Stimulated activated CD4-positive, alpha-beta T cell treated with anti-CD3 and anti-CD28 coated beads, Interleukin-15, amount 100 ng/mL, for 48 hours (primary cell): ENCODE measurements around the gene ASB18.
"Not testable (repeated sequence)": the region's sequence is repeated elsewhere in the genome, so short reads cannot be mapped to it uniquely, and the experiment has no call there.

Source experiments
- DNase-seq, 2 donors: peaks; one replicate each; pipeline ENCODE4 v3.0.0-alpha.2; 2020; ENCODE audit warnings: low read depth in 2 of 2

The ASB18 gene

DNA sequence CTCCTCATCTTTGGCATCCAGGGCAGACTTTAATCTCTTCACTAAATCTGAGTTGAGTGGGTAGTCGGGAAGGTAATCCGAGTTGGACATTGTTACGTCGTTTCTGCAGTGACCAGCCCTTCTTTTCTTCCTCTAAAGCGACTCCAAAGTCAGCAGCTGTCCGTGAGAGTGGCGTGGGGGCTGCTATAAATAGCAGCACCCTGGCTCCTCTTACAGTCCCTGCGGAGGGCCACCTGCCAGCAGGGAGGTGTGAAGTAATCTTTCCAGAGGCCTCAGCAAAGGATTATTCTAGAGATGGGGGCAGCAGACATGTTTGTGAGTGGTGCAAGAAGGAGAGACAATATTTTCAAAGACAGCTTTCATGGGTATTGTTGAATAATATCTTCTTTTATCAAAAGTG is at the start of gene ASB18:
ASB18 (minus strand) TSS at position 151 of the 400 bp plus-strand sequence; CDS start at position 90, 61 bp downstream.
- DNase-seq: no peak

DNA sequence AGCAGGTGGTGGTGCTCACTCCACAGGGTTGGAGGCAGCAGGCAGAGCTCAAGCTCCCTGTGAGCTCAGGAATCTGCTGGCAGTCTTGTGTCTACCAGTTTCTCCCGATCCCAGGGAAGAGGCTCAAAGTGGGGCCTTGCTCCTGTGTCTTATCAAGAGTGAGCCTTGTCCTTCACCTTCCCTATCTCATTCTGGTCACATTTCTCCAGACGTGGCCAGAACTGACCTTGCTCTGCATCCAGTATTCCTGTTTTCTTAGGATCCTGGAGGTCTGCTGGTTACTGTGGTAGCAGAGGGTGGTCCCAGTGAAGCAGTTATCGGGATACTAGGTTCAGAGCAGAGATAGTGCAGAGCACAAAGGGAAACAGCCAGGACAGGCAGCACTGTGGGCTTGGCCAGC is 47.1 kb upstream of the ASB18 start:
- DNase-seq: no peak

GRCh38 chr2:236309669-236310029 is 45.4 kb upstream of the ASB18 start:
- DNase-seq: no peak

- DNase-seq: no peak
Observed at GRCh38 chr2:236308855-236309668, 44.9 kb upstream of the ASB18 start.

DNA sequence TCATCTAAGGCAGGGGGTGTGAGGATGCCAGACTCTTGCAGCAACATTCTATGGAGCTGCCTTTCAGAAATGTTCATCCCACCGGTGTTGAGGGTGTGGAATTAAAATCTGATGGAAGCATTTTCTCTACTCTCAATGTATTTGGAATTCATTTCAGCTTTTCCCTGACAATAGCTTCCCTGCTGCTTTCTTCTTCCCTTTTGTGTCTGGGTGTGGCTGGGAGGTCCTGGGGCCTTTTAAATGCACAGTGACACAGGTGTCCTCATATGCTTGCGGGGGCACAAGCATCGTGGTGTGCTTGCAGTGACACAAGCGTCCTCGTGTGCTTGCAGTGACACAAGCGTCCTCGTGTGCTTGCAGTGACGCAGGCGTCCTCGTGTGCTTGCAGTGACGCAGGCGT is 43.4 kb upstream of the ASB18 start:
- no peak for DNase-seq

DNA sequence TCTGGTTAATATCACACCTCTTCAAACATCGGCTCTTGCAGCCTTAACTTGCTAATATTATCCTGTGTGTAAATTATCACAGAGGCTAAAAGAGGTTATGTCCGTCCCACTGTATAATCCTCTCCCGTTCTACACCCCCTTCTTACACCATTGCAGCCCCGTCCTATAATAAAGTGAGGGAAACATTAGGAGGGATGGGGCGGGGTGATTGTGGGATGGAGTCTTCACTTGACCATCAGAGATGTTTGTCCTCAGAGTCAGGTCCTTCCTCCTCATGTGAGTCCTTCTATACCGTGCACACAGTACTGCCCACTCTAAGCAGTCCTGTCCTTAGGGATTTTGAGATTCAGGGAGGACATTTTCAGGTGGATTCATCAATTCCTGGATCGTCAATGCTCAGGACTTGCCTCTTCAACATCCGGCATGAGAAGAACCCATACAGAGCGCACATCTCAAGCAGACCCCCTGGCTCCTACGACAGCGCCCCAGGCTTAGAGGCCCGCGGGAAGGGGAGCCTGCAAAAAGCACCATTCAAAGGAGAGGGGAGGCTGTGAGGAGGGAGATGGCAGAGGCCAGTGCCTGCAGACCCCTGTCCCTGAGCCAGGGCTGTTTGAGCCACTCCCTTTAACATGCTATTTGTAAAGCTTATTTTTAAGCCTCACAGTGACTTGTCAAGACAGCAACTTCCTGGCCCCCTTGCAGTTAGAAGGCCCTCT is 42.8 kb upstream of the ASB18 start:
- DNase-seq: no peak

DNA sequence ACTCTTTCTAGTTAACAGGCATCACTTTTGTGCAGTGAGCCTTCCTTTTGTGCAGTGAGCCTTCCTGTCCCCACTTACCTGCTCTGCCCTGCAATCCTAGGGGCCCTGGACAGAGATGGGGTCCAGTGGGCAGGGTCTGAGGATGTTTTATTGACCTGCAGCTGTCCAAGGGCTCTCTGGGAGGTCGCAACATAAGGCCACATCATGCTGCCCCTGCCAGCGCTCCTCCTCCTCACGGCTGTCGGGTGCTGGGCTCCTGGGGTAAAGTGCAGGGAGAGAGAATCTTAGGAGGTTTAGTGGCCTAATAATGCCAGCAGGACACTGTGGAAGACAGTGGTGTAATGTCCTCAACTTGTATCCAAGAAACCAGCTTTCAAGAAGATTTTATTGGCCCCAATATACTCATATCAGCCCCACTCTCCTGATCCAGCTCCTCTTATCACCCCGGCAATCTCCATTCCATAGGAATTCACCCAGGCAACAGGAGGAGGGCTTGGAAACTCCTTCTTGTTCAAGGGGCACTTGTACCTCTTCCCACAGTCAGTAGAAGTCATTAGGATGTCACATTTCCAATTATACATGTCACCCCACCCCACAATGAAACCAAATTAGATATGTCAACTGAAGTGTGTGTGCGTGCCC is 41.9 kb upstream of the ASB18 start:
- no peak for DNase-seq

DNA sequence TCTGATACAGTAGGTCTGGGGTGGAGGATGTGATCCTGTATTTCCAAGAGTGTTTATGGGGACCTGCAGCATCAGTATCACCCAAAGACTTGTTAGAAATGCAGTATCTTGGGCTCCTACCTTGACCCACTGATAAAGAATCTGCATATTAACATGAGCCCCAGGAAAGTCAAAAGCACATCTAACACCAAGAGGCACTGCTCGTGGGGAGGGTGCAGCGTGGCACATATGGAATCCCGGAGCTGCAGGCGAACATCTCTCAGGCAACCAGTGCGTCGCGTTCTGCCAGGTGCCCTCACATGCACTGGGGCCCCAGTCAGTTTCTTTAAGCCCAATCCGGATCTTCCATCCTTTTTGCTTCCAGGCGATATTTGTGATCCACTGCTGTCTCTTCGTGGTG is 41.3 kb upstream of the ASB18 start:
- no peak for DNase-seq

- DNase-seq: no peak
Observed at GRCh38 chr2:236303935-236304334, 39.7 kb upstream of the ASB18 start.

DNA sequence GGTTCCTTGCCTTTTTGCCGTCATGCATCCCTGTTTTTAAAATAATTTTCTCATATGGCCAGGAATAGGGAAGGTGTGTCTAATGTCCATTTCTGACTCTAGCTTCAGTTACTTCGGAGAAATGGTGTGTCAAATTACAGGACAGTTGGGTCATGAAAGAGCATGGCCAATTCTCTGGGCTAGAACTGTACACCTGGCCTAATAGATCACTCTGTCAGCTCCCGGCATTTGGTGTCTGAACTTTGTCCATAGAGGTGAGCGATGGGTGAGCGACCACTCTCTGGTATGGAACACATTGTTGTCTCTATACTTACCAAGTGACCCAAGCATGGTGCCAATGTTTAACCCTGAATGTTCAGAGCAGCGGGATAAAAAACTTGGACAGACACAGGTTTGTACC is 38.3 kb upstream of the ASB18 start:
- DNase-seq: no peak

- DNase-seq: no peak
Observed at GRCh38 chr2:236298924-236299475, 34.8 kb upstream of the ASB18 start.

DNA sequence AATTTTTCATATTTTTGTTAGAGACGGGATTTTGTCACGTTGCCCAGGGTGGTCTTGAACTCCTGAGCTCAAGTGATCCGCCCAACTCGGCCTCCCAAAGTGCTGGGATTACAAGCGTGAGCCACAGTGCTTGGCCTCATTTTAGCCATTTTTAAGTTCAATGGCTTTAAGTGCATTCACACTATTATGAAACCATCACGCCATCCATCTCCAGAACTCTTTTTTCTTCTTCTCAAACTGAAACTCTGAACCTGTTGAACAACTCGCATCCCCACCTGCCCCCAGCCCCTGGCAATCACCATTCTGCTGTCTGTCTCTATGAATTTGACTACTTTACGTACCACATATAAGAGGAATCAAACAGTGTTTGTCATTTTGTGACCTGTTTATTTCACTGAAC is 31.3 kb upstream of the ASB18 start:
- DNase-seq: no peak

- no peak for DNase-seq
Observed at GRCh38 chr2:236294647-236295046, 30.4 kb upstream of the ASB18 start.

DNA sequence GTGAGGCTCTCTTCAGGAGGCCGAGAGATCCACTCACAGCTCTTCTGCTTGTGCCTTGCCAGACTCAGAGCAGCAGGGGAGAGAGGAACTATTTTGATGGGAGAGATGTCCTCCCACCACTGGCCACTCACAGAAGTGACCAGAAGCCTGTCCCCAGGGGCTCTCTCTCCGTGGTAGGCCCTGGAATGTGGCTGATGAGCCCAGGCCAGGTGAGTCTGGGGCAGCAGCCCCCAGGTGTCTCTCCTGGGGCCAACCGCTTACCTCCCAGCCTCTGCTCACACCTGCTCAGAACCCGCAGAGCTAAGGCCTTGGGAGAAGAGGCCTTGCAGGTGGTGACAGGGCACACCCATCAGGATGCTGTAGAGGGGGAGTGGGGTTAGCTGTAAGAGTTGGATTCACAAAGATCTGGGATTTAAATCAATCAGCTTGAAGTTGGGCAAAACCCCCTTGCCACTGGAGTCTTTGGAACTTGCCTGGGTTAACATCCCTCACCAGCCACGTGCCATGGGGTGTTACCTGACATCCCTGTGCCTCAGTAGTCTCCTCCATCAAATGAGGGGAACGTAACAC is 29.1 kb upstream of the ASB18 start:
- DNase-seq: no peak

DNA sequence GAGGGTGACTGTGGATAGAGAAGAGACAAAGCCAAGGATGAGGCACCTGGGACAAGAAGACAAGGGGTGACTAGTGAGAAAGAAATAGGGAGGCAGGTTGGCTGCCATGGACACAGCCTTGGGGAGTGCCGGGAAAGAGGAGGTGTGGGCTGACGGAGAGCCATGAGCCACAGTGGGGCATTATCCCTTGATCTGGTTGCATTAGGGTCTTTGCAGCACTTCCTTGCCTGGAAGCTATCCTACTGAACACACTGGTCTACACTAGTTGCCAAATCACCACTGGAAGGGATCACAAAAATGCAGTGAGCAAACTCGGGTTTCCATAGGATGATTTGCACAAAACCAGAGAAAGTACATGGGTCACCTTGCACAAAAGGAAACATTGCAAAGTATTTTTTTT is 27.7 kb upstream of the ASB18 start:
- DNase-seq: no peak

DNA sequence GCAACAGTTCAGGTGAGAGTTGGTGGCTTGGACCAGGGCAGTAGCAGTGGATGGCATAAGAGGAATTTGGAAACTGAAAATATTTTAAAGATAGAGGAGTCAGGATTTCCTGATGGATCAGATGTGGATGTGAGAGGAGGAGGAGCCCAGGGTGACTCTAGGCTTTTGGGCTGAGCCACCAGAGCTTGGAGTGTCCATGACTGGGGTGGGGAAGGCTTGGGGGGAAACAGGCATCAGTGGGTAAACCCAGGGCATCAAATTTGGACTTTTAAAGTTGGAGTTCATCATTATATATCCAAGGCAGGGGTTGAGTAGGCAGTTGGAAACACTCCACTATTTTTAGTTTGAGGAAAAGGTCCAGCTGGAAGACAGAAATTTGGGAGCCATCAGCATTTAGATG is 27.3 kb upstream of the ASB18 start:
- DNase-seq: no peak

GRCh38 chr2:236290742-236291425 is 26.7 kb upstream of the ASB18 start:
- no peak for DNase-seq

- no peak for DNase-seq
Observed at GRCh38 chr2:236289766-236290462, 25.7 kb upstream of the ASB18 start.

DNA sequence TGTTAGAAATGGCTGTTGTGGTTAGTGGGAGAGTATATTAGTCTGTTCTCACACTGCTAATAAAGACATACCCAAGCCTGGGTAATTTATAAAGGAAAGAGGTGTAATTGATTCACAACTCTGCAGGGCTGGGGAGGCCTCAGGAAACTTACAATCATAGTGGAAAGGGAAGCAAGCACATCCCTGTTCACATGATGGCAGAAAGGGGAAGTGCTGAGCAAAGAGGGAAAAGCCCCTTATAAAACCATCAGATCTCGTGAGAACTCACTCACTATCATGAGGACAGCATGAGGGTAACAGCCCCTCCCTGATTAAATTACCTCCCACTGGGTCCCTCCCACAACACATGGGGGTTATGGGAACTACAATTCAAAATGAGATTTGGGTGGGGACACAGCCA is 24.2 kb upstream of the ASB18 start:
- not testable (repeated sequence) for DNase-seq

- no peak for DNase-seq
Observed at GRCh38 chr2:236287656-236288055, 23.4 kb upstream of the ASB18 start.
